ENCODE results near the gene NAA16.

DNA sequence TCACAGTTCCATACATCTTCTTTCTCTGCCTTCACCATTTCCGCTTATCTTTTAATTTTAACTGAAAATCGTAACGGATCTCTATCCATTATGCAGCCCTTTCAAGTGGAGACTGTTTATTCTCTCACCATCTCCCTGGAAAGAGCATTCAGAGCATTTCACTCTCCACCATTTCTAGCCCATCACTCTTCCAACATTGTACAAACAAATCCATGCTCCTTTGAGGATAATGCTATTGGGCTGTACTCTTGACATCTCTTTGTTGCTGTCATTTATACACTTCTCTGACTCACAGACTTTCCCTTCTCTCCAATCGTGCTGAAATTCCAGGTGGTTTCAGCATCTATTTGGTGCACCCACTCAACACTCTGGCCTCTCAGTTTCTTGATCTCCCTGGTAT, 71.4 kb downstream of the NAA16 start:
- TF ChIP-seq CTCF (IDR thresholded peaks at IDR 0.05 in 2 of 3, conservative IDR thresholded peaks at IDR 0.05 in 1 of 3; ENCODE audit: insufficient read depth in 2 of 3, low read depth in 1 of 3, low read length in 3 of 3) (no peak), C11orf30 (IDR thresholded peaks at IDR 0.05; ENCODE audit: low read depth) (no peak), ARNT (IDR thresholded peaks at IDR 0.05) (no peak), BRCA1 (IDR thresholded peaks at IDR 0.05) (no peak), BRCA1 (CRISPR knock-in tag; IDR thresholded peaks at IDR 0.05) (no peak), BRF2 (IDR thresholded peaks at IDR 0.05; ENCODE audit: borderline replicate concordance, insufficient read depth, insufficient read length) (no peak)
